H9 (cell line): ENCODE measurements around the gene HORMAD2. TPM values are rescaled to one million over a fixed set of nuclear protein-coding genes. Genes with fewer than 3 reads are reported as not detected.

Experiments
- DNase-seq: peaks from one replicate; pipeline ENCODE4 v3.0.0-alpha.2; 2017
- H2AFZ ChIP-seq: one replicate; pipeline ENCODE4 v1.6.1; 2013; ENCODE audit warnings: mild to moderate bottlenecking, low read length, control low read depth, moderate library complexity
- H2AK5ac ChIP-seq: 2 replicates; pipeline ENCODE4 v1.6.1; 2013; ENCODE audit warnings: low read length, control low read depth, mixed read lengths; ENCODE audit not compliant: insufficient read length
- H2BK120ac ChIP-seq: one replicate; pipeline ENCODE4 v1.6.1; 2013; ENCODE audit warnings: low read depth, mild to moderate bottlenecking, low read length, control low read depth, inconsistent platforms; ENCODE audit not compliant: poor library complexity, severe bottlenecking
- H2BK12ac ChIP-seq: 2 replicates; pipeline ENCODE4 v1.6.1; 2013; ENCODE audit warnings: low read length, control low read depth, mixed read lengths, low read depth; ENCODE audit not compliant: insufficient read length
- H2BK15ac ChIP-seq: 2 replicates; pipeline ENCODE4 v1.6.1; 2013; ENCODE audit warnings: low read depth, low read length, control low read depth
- H2BK20ac ChIP-seq: one replicate; pipeline ENCODE4 v1.6.1; 2013; ENCODE audit warnings: low read depth, mild to moderate bottlenecking, low read length, control low read depth, inconsistent platforms; ENCODE audit not compliant: poor library complexity, severe bottlenecking
- H2BK5ac ChIP-seq: 2 replicates; pipeline ENCODE4 v1.6.1; 2013; ENCODE audit warnings: low read length, control low read depth, mixed read lengths; ENCODE audit not compliant: insufficient read length
- H3K14ac ChIP-seq: 2 replicates; pipeline ENCODE4 v1.6.1; 2013; ENCODE audit warnings: low read length, control low read depth; ENCODE audit not compliant: insufficient read depth
- H3K18ac ChIP-seq: 2 replicates; pipeline ENCODE4 v1.6.1; 2013; ENCODE audit warnings: low read depth, mild to moderate bottlenecking, mixed read lengths, low read length, control low read depth; ENCODE audit not compliant: insufficient read length
- H3K23ac ChIP-seq: 2 replicates; pipeline ENCODE4 v1.6.1; 2013; ENCODE audit warnings: low read length, control low read depth, mixed read lengths, low read depth; ENCODE audit not compliant: insufficient read length
- H3K23me2 ChIP-seq: 2 replicates; pipeline ENCODE4 v1.6.1; 2013; ENCODE audit warnings: low read depth, mild to moderate bottlenecking, mixed read lengths, low read length, control low read depth; ENCODE audit not compliant: insufficient read length, poor library complexity, severe bottlenecking
- H3K27ac ChIP-seq: 2 replicates; pipeline ENCODE4 v1.5.1; 2013; ENCODE audit warnings: low read length, control low read depth, mixed read lengths, low read depth; ENCODE audit not compliant: insufficient read length
- H3K27me3 ChIP-seq: 2 replicates; pipeline ENCODE4 v1.6.1; 2013; ENCODE audit warnings: low read length, control low read depth, inconsistent platforms; ENCODE audit not compliant: insufficient read depth
- H3K4ac ChIP-seq: 2 replicates; pipeline ENCODE4 v1.6.1; 2013; ENCODE audit warnings: low read depth, mild to moderate bottlenecking, control low read depth, inconsistent platforms, low read length, moderate library complexity
- H3K4me1 ChIP-seq: 2 replicates; pipeline ENCODE4 v1.6.1; 2013; ENCODE audit warnings: low read length, control low read depth, inconsistent platforms; ENCODE audit not compliant: insufficient read depth
- H3K4me2 ChIP-seq: 2 replicates; pipeline ENCODE4 v1.6.1; 2013; ENCODE audit warnings: low read length, control low read depth, mixed read lengths; ENCODE audit not compliant: insufficient read length, insufficient read depth
- H3K56ac ChIP-seq: 2 replicates; pipeline ENCODE4 v1.6.1; 2013; ENCODE audit warnings: low read depth, mild to moderate bottlenecking, mixed read lengths, low read length, control low read depth; ENCODE audit not compliant: insufficient read length
- H3K79me1 ChIP-seq: 2 replicates; pipeline ENCODE4 v1.6.1; 2013; ENCODE audit warnings: low read depth, mild to moderate bottlenecking, moderate library complexity, low read length, control low read depth, inconsistent platforms; ENCODE audit not compliant: insufficient read depth, poor library complexity, severe bottlenecking
- H3K79me2 ChIP-seq: 2 replicates; pipeline ENCODE4 v1.6.1; 2013; ENCODE audit warnings: low read length, control low read depth, inconsistent platforms; ENCODE audit not compliant: insufficient read depth
- H3K9ac ChIP-seq: 2 replicates; pipeline ENCODE4 v1.6.1; 2013; ENCODE audit warnings: low read length, control low read depth, mixed read lengths; ENCODE audit not compliant: insufficient read length; ENCODE audit errors: extremely low read depth
- H3K9me3 ChIP-seq: one replicate; pipeline ENCODE4 v1.6.1; 2013; ENCODE audit warnings: low read depth, low read length, inconsistent platforms; ENCODE audit not compliant: control insufficient read depth
- H3T11ph ChIP-seq: one replicate; pipeline ENCODE4 v1.6.1; 2013; ENCODE audit warnings: mild to moderate bottlenecking, low read length, control low read depth, inconsistent platforms
- H4K20me1 ChIP-seq: one replicate; pipeline ENCODE4 v1.6.1; 2013; ENCODE audit not compliant: control insufficient read depth, insufficient read length, insufficient read depth
- H4K5ac ChIP-seq: 2 replicates; pipeline ENCODE4 v1.6.1; 2013; ENCODE audit warnings: low read depth, mild to moderate bottlenecking, mixed read lengths, low read length, control low read depth; ENCODE audit not compliant: insufficient read length
- H4K8ac ChIP-seq: replicated peaks from 2 replicates; pipeline ENCODE4 v1.6.1; 2013; ENCODE audit warnings: low read length, control low read depth, mixed read lengths, low read depth; ENCODE audit not compliant: insufficient read length
- H4K91ac ChIP-seq: 2 replicates; pipeline ENCODE4 v1.6.1; 2013; ENCODE audit warnings: low read depth, mild to moderate bottlenecking, moderate library complexity, mixed read lengths, low read length, control low read depth; ENCODE audit not compliant: insufficient read length
- H3K27ac Mint-ChIP-seq, 3 experiments: 2 replicates in 2 of 3; 3 replicates in 1 of 3; pipeline ENCODE4 v1.8.0; 2020 to 2021; ENCODE audit warnings: mixed read lengths in 3 of 3, mild to moderate bottlenecking in 1 of 3, moderate library complexity in 1 of 3
- H3K27me3 Mint-ChIP-seq: 2 replicates; pipeline ENCODE4 v1.8.0; 2021; ENCODE audit warnings: low read depth, mild to moderate bottlenecking, moderate library complexity, mixed read lengths
- H3K36me3 Mint-ChIP-seq, 3 experiments: 2 replicates in 2 of 3; 3 replicates in 1 of 3; pipeline ENCODE4 v1.8.0; 2020 to 2021; ENCODE audit warnings: low read depth in 3 of 3, mixed read lengths in 3 of 3; ENCODE audit not compliant: insufficient read depth in 1 of 3
- H3K4me1 Mint-ChIP-seq, 2 experiments: 2 replicates each; pipeline ENCODE4 v1.8.0; 2020; ENCODE audit warnings: mixed read lengths in 2 of 2
- H3K4me3 Mint-ChIP-seq, 2 experiments: 2 replicates in 1 of 2; 3 replicates in 1 of 2; pipeline ENCODE4 v1.8.0; 2020 to 2021; ENCODE audit warnings: mild to moderate bottlenecking in 2 of 2, mixed read lengths in 2 of 2, moderate library complexity in 1 of 2
- H3K9me3 Mint-ChIP-seq, 2 experiments: 2 replicates in 1 of 2; 3 replicates in 1 of 2; pipeline ENCODE4 v1.8.0; 2020; ENCODE audit warnings: mild to moderate bottlenecking in 2 of 2, mixed read lengths in 2 of 2, moderate library complexity in 1 of 2
- CTCF ChIP-seq: fragments of 200-600 bp; sonication (generic); conservative IDR thresholded peaks from 3 replicates; pipeline ENCODE4 v1.8.0; 2021; ENCODE audit warnings: antibody characterized with exemption, mild to moderate bottlenecking
- WGBS: extraction: QIAGEN DNeasy Blood & Tissue Kit; methylation state at CpG from one replicate; pipeline ENCODE4 v1.1.7; 2013; ENCODE audit warnings: missing lambda C conversion rate, low lambda C conversion rate, mixed read lengths; ENCODE audit not compliant: insufficient read length; ENCODE audit errors: extremely low coverage; 5-methylcytosine and 5-hydroxymethylcytosine counted together
- total RNA-seq: library from RNA; stranded (reverse); gene quantifications from 2 replicates; pipeline ENCODE4 v1.2.1, GENCODE V29; 2021

Gene HORMAD2
- total RNA-seq, 1 experiment from 2014 or later, result not detected

GRCh38 chr22:30128511-30128910, 48.2 kb downstream of the HORMAD2 start:
- no peak overlapping the region for H3K9ac ChIP-seq
- no peaks in the 10 kb centered on the region for H3K36me3 Mint-ChIP-seq
- no peak overlapping the region for H3K4me2 ChIP-seq
- H4K5ac ChIP-seq, result no peak overlapping the region
- no peak overlapping the region for H3K23ac ChIP-seq
- no peak overlapping the region for H2BK12ac ChIP-seq
- H3K14ac ChIP-seq, result no peak overlapping the region
- no peaks in the 10 kb centered on the region for H3K79me1 ChIP-seq
- no peaks in the 10 kb centered on the region for H3K23me2 ChIP-seq
- no peak overlapping the region for H2AK5ac ChIP-seq
- H3K4me1 ChIP-seq, result no peaks in the 10 kb centered on the region
- H3K27me3 ChIP-seq, result no peaks in the 10 kb centered on the region
- no peak overlapping the region for H3T11ph ChIP-seq
- H2BK5ac ChIP-seq, result no peak overlapping the region
- H4K91ac ChIP-seq, result no peak overlapping the region
- no peak overlapping the region for H2BK20ac ChIP-seq
- no peaks in the 10 kb centered on the region for H3K79me2 ChIP-seq
- no peak overlapping the region for H2AFZ ChIP-seq
- no peak overlapping the region for H3K4ac ChIP-seq
- H3K27me3 Mint-ChIP-seq, result no peaks in the 10 kb centered on the region; the same call in 1 of the 2 replicates
- no peaks in the 10 kb centered on the region for H3K9me3 ChIP-seq
- no peak overlapping the region for H2BK15ac ChIP-seq
- no peak overlapping the region for H3K18ac ChIP-seq
- no peak overlapping the region for H2BK120ac ChIP-seq
- no peak for DNase-seq
- no peak overlapping the region for H3K56ac ChIP-seq
- no peak overlapping the region for H3K27ac Mint-ChIP-seq
- no peaks in the 10 kb centered on the region for H3K4me1 Mint-ChIP-seq
- TF ChIP-seq CTCF, result no peak
- no peak overlapping the region for H3K27ac ChIP-seq
- no peaks in the 10 kb centered on the region for H4K20me1 ChIP-seq
- peaks cover 0 to 3% of the 10 kb centered on the region in 2 experiments; a peak in 1 of 5 replicates for H3K9me3 Mint-ChIP-seq
- no peak overlapping the region for H4K8ac ChIP-seq
- no peak overlapping the region for H3K4me3 Mint-ChIP-seq
- no CpG with 5 or more reads among the region's 2 CpGs for WGBS
